ENCODE measurements around the gene PRELP. TPM values are rescaled to one million over a fixed set of nuclear protein-coding genes. Genes with fewer than 3 reads are reported as not detected.

The PRELP gene
- total and polyA plus RNA-seq, 9 of the 15 experiments (the other 6 are each of a cell fraction or from before 2014, with no cell fraction given): 0.04 TPM; not detected in 8

DNA sequence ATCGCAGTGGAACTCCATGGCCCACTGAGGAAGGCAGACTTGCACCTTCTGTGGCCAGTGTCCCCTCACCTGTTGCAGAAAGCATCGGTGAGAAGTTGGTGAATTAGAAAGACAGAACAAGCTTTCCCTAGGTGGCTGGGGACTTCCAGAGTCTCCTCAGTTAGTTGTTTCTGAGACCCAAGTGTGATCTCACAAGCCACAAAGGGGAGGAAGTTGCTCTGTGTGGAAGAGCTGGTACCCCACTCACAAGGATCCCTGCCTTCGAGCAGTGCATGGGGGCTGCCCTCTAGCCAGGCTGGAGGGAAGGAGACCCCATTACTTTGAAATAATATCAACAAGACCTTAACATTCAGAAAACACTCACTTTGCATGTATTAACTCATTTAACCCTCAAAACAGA, 2.1 kb downstream of the PRELP start:
- peaks cover 34 to 56% of the 10 kb centered on the region in 2 experiments for H3K27me3 ChIP-seq (ENCODE audit: control insufficient read depth in 2 of 2, insufficient read depth in 2 of 2, low read length in 2 of 2)
- ATAC-seq (no peak), DNase-seq (ENCODE audit: extremely low read depth in 1 of 4, low spot score in 3 of 4) (no peak), FAIRE-seq (no peak)
- BruUV-seq (replicated peaks): no TSS peak
- TF ChIP-seq ZNF217 (CRISPR knock-in tag; IDR thresholded peaks at IDR 0.05) (no peak), HEY1 (CRISPR knock-in tag; IDR thresholded peaks at IDR 0.05; ENCODE audit: borderline replicate concordance) (no peak)
- TF ChIP-seq, protein P1, sequence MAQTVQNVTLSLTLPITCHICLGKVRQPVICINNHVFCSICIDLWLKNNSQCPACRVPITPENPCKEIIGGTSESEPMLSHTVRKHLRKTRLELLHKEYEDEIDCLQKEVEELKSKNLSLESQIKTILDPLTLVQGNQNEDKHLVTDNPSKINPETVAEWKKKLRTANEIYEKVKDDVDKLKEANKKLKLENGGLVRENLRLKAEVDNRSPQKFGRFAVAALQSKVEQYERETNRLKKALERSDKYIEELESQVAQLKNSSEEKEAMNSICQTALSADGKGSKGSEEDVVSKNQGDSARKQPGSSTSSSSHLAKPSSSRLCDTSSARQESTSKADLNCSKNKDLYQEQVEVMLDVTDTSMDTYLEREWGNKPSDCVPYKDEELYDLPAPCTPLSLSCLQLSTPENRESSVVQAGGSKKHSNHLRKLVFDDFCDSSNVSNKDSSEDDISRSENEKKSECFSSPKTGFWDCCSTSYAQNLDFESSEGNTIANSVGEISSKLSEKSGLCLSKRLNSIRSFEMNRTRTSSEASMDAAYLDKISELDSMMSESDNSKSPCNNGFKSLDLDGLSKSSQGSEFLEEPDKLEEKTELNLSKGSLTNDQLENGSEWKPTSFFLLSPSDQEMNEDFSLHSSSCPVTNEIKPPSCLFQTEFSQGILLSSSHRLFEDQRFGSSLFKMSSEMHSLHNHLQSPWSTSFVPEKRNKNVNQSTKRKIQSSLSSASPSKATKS (CRISPR knock-in tag; IDR thresholded peaks at IDR 0.05): no peak
- no peak overlapping the region for H3K4me3 ChIP-seq
- peaks cover 0 to 4% of the 10 kb centered on the region in 2 experiments; a peak in 1 of 5 replicates for H3K4me1 ChIP-seq (replicated peaks in 1 of 2; ENCODE audit: control insufficient read depth in 2 of 2, insufficient read depth in 2 of 2, low read length in 2 of 2)
- no peaks in the 10 kb centered on the region for H3K9me3 ChIP-seq (replicated peaks; ENCODE audit: control insufficient read depth, insufficient read depth, low read depth, low read length)
- H3K27ac ChIP-seq (ENCODE audit: extremely low read depth, low read depth, low read length): no peak overlapping the region
- H3K79me2 ChIP-seq (ENCODE audit: control insufficient read depth, insufficient read depth, low read length): no peaks in the 10 kb centered on the region
- no peak overlapping the region for H3K4me2 ChIP-seq (ENCODE audit: insufficient read depth, low read length)
- no peaks in the 10 kb centered on the region for H3K9me1 ChIP-seq (ENCODE audit: control insufficient read depth, insufficient read depth, low read length)
- in situ Hi-C loops (cut with MboI) (no loop called here), intact Hi-C loops (cut with micrococcal nuclease) (no loop called here)
- POLR2A ChIA-PET: interaction anchor here (0.7 to 2.8 kb wide), 5 partner anchors 10 to 169 kb away, joined by 3 to 20 read pairs (median 3); no protein-coding TSS in a partner anchor
- H3K9ac ChIP-seq (ENCODE audit: insufficient read depth in 1 of 2, low read depth in 2 of 2, low read length in 2 of 2): no peak overlapping the region
- WGBS (ENCODE audit: insufficient coverage, low coverage, missing lambda C conversion rate): 0% methylated on average over 3 of the region's 3 CpGs
- no peaks in the 10 kb centered on the region for H4K20me1 ChIP-seq (replicated peaks; ENCODE audit: control insufficient read depth, insufficient read depth, low read length)
- no peak overlapping the region for H2AFZ ChIP-seq (ENCODE audit: low read depth, low read length)
- H3K36me3 ChIP-seq (ENCODE audit: control insufficient read depth, insufficient read depth, low read length): no peaks in the 10 kb centered on the region
- CTCF ChIA-PET (ENCODE audit: low intra/inter-chr PET ratio): no interaction called here

DNA sequence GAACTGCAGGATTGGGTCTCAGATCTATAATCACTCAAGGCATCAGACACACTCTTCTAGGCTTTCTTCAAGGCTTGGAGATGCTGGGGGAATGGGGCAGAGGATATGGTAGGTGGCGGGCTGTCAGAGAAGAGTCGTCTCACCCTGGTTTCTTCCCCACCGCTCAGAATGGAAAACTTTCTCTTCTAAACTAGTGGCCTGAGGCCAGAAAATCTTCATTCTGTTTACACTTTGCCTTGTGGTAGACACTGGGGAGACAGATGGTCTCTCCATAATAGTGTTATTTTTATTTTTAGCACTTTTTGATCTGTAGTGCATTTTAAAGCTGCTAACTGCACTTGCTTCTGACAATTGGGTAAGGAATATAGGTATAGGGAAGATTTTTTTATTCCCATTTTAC, 2.6 kb downstream of the PRELP start:
- no peaks in the 10 kb centered on the region for H3K9me3 ChIP-seq (replicated peaks; ENCODE audit: control insufficient read depth, insufficient read depth, low read depth, low read length)
- H3K27ac ChIP-seq (ENCODE audit: extremely low read depth, low read depth, low read length): no peak overlapping the region
- CTCF ChIA-PET (ENCODE audit: low intra/inter-chr PET ratio): no interaction called here
- no peak overlapping the region for H3K4me3 ChIP-seq
- FAIRE-seq: no peak
- H3K79me2 ChIP-seq (ENCODE audit: control insufficient read depth, insufficient read depth, low read length): no peaks in the 10 kb centered on the region
- ATAC-seq: no peak
- no TSS peak for BruUV-seq (replicated peaks)
- POLR2A ChIA-PET: interaction anchor here (2.8 kb wide), 1 partner anchor 13 kb away, joined by 20 read pairs; no protein-coding TSS in a partner anchor
- peaks cover 0 to 4% of the 10 kb centered on the region in 2 experiments; a peak in 1 of 5 replicates for H3K4me1 ChIP-seq (replicated peaks in 1 of 2; ENCODE audit: control insufficient read depth in 2 of 2, insufficient read depth in 2 of 2, low read length in 2 of 2)
- no peak overlapping the region for H3K4me2 ChIP-seq (ENCODE audit: insufficient read depth, low read length)
- DNase-seq (ENCODE audit: extremely low read depth in 1 of 4, low spot score in 3 of 4): no peak
- intact Hi-C loops (cut with micrococcal nuclease): no loop called here
- no peak overlapping the region for H3K9ac ChIP-seq (ENCODE audit: insufficient read depth in 1 of 2, low read depth in 2 of 2, low read length in 2 of 2)
- H3K9me1 ChIP-seq (ENCODE audit: control insufficient read depth, insufficient read depth, low read length): no peaks in the 10 kb centered on the region
- H3K27me3 ChIP-seq (ENCODE audit: control insufficient read depth in 2 of 2, insufficient read depth in 2 of 2, low read length in 2 of 2): peaks cover 38 to 60% of the 10 kb centered on the region in 2 experiments
- H4K20me1 ChIP-seq (replicated peaks; ENCODE audit: control insufficient read depth, insufficient read depth, low read length): no peaks in the 10 kb centered on the region
- no peak overlapping the region for H2AFZ ChIP-seq (ENCODE audit: low read depth, low read length)
- 4% methylated on average over 3 of the region's 3 CpGs for WGBS (ENCODE audit: insufficient coverage, low coverage, missing lambda C conversion rate)
- H3K36me3 ChIP-seq (ENCODE audit: control insufficient read depth, insufficient read depth, low read length): no peaks in the 10 kb centered on the region
- in situ Hi-C loops (cut with MboI): no loop called here
- TF ChIP-seq, protein P2, sequence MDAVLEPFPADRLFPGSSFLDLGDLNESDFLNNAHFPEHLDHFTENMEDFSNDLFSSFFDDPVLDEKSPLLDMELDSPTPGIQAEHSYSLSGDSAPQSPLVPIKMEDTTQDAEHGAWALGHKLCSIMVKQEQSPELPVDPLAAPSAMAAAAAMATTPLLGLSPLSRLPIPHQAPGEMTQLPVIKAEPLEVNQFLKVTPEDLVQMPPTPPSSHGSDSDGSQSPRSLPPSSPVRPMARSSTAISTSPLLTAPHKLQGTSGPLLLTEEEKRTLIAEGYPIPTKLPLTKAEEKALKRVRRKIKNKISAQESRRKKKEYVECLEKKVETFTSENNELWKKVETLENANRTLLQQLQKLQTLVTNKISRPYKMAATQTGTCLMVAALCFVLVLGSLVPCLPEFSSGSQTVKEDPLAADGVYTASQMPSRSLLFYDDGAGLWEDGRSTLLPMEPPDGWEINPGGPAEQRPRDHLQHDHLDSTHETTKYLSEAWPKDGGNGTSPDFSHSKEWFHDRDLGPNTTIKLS (IDR thresholded peaks at IDR 0.05; ENCODE audit: borderline replicate concordance, low read depth): no peak
- TF ChIP-seq BRF1 (IDR thresholded peaks at IDR 0.05; ENCODE audit: borderline replicate concordance, extremely low read depth, insufficient read length): no peak
- TF ChIP-seq, protein P3, sequence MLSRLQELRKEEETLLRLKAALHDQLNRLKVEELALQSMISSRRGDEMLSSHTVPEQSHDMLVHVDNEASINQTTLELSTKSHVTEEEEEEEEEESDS (CRISPR knock-in tag; IDR thresholded peaks at IDR 0.05): no peak
- TF ChIP-seq SLC30A9 (CRISPR knock-in tag; IDR thresholded peaks at IDR 0.05): no peak
- no peak for TF ChIP-seq LCOR (CRISPR knock-in tag; IDR thresholded peaks at IDR 0.05)
